ENCODE results near the gene CLIC4.

- TF ChIP-seq CTCF (IDR thresholded peaks at IDR 0.05) (no peak), POLR2AphosphoS5 (IDR thresholded peaks at IDR 0.05) (no peak)
Measured at GRCh38 chr1:24865587-24865986, 120.3 kb downstream of the CLIC4 start.

All from breast epithelium (tissue), 3 donors.